ENCODE data around the gene VARS1. TPM values are rescaled to one million over a fixed set of nuclear protein-coding genes. Genes with fewer than 3 reads are reported as not detected.

Gene VARS1
- total RNA-seq, 4 donors from 2014 or later, result 39.2 to 53.9 (median 46.9) TPM

- no peak for TF ChIP-seq POLR2A (IDR thresholded peaks at IDR 0.05)
- no peak for TF ChIP-seq CTCF (IDR thresholded peaks at IDR 0.05)
- WGBS, 2 donors, result 80% methylated on average over 32 of the region's 32 CpGs
- no peak for DNase-seq (ENCODE audit: low spot score in 2 of 2)
- no peak overlapping the region for H3K4me3 ChIP-seq (ENCODE audit: low read depth, poor library complexity, severe bottlenecking)
- intact Hi-C loops (cut with DNase I; ENCODE audit: low total_unique reads), result no loop called here
These were observed 19.7 kb downstream of the VARS1 start for GRCh38 chr6:31775633-31776484.

- WGBS, 2 donors, result 46 to 54% methylated on average over 4 of the region's 4 CpGs
- TF ChIP-seq POLR2A (IDR thresholded peaks at IDR 0.05), result no peak
- no peak for TF ChIP-seq CTCF (IDR thresholded peaks at IDR 0.05)
- H3K4me3 ChIP-seq (ENCODE audit: low read depth, poor library complexity, severe bottlenecking), result no peak overlapping the region
- intact Hi-C loops (cut with DNase I; ENCODE audit: low total_unique reads), result no loop called here
- no peak for DNase-seq (ENCODE audit: low spot score in 2 of 2)
These were observed 20.4 kb downstream of the VARS1 start for GRCh38 chr6:31775184-31775583.

- TF ChIP-seq CTCF (IDR thresholded peaks at IDR 0.05), result no peak
- no peak for TF ChIP-seq POLR2A (IDR thresholded peaks at IDR 0.05)
- no peak for DNase-seq (ENCODE audit: low spot score in 2 of 2)
- WGBS, 2 donors, result 66 to 71% methylated on average over 4 of the region's 4 CpGs
- intact Hi-C loops (cut with DNase I; ENCODE audit: low total_unique reads), result no loop called here
- no peak overlapping the region for H3K4me3 ChIP-seq (ENCODE audit: low read depth, poor library complexity, severe bottlenecking)
These were observed 23.6 kb downstream of the VARS1 start for GRCh38 chr6:31771992-31772358.

GRCh38 chr6:31770860-31771259, 24.7 kb downstream of the VARS1 start:
- no peak for DNase-seq (ENCODE audit: low spot score in 2 of 2)
- 89% methylated on average over 2 of the region's 2 CpGs for WGBS, 2 donors
- TF ChIP-seq POLR2A (IDR thresholded peaks at IDR 0.05), result no peak
- no peak for TF ChIP-seq CTCF (IDR thresholded peaks at IDR 0.05)
- H3K4me3 ChIP-seq (ENCODE audit: low read depth, poor library complexity, severe bottlenecking), result no peak overlapping the region
- intact Hi-C loops (cut with DNase I; ENCODE audit: low total_unique reads), result no loop called here

- DNase-seq (ENCODE audit: low spot score in 2 of 2), result peak; percentile 45 to 93
- H3K4me3 ChIP-seq (ENCODE audit: low read depth, poor library complexity, severe bottlenecking), result no peak overlapping the region
- WGBS, 2 donors, result 56 to 57% methylated on average over 12 of the region's 12 CpGs
- intact Hi-C loops (cut with DNase I; ENCODE audit: low total_unique reads), result loop anchor here (5.0 kb wide), 2 partner anchors 83 to 1452 kb away; no protein-coding TSS in a partner anchor
- TF ChIP-seq CTCF (IDR thresholded peaks at IDR 0.05), result peak in 1 of 3 donors; percentile 32
- TF ChIP-seq POLR2A (IDR thresholded peaks at IDR 0.05), result no peak
These were observed 25.7 kb downstream of the VARS1 start for GRCh38 chr6:31769684-31770371.

Data from lower leg skin (tissue), 4 donors.